ENCODE results near the gene MSRB1. TPM values are rescaled to one million over a fixed set of nuclear protein-coding genes. Genes with fewer than 3 reads are reported as not detected.
A peak's percentile ranks its signal among the peaks of the same experiment; 100 is the strongest.

Gene MSRB1, protein sequence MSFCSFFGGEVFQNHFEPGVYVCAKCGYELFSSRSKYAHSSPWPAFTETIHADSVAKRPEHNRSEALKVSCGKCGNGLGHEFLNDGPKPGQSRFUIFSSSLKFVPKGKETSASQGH
- 16.9 and 20.2 TPM in 2 replicates for total RNA-seq

GRCh38 chr16:1942810-1943726 is at the start of gene MSRB1:
TSS of gene MSRB1 (minus strand) at chr16:1943199. CDS start at chr16:1943156, 43 bp downstream.

DNA sequence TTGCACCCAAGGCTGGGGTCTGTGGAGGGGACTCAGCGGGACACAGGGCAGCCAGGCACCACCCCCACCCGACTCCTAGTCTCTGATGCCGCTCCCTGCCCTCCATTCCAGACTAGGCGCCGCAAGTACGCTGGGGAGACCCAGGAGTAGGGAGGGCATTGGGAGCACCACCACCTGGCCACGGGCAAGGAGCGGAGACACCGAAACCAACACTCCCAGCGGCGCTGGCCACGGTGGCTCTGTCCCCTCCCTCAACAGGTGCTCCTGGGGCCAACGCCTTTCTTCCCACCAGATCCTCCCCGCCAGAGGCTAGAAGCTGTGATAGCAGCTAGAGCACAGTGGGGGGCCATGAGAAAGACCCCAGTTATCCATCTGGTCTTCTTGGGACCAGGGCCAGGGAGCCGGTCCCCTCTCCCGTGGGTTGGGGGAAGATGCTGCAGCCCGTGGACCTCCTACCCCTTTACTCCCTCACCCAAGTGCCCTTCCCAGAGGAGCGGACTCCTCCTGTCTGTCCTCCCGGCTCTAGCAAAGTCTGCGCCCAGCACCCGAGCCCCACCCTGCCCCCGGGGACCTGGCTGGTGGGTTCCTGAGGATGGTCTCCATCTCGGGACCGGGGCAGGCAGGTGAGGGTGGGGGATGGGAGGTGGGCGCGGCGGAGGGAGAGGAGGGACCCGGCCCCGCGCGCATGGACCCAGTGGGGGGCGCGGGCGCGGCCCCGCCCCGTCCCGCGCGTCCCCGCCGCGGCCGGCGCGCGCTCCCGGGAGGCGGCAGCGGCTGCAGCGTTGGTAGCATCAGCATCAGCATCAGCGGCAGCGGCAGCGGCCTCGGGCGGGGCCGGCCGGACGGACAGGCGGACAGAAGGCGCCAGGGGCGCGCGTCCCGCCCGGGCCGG is 46.5 kb upstream of the MSRB1 start, which contains the start of gene SYNGR3:
SYNGR3 (plus strand) TSS at position 762 of the 892 bp plus-strand sequence. CDS start 133 bp downstream, outside the sequence.

GRCh38 chr16:1983544-1984346 is 40.7 kb upstream of the MSRB1 start, which contains the start of gene GFER:
TSS of gene GFER (plus strand) at chr16:1984193. CDS start at chr16:1984219, 26 bp downstream.

DNA sequence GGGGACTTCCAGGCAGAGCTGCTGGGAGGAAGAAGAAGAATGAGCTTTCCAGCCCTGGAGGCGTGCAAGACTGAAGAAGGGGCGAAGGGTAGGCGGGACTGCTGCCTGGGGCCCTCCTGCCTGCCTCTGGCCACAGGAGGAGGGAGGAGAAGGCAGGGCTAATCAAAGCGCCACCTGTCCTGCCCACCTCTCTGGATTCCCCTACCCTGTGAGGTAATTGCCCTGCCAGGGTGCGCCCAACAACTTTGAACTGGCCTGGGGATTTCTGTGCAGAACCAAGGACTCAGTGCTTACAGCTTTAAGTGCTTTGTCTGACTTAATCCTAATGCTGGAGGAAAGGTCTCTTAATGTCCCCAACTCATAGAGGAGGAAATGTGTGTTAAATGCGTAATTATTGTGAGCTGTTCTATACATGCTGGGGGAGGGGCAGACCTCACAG is 38.4 kb upstream of the MSRB1 start, which contains the start of gene NOXO1:
NOXO1 (minus strand) TSS at position 72 of the 439 bp plus-strand sequence. CDS start 290 bp downstream, outside the sequence.

GRCh38 chr16:1971796-1972489 is 28.9 kb upstream of the MSRB1 start, which contains the start of gene TBL3:
TSS of gene TBL3 (plus strand) at chr16:1972053. CDS start at chr16:1972165, 112 bp downstream.

DNA sequence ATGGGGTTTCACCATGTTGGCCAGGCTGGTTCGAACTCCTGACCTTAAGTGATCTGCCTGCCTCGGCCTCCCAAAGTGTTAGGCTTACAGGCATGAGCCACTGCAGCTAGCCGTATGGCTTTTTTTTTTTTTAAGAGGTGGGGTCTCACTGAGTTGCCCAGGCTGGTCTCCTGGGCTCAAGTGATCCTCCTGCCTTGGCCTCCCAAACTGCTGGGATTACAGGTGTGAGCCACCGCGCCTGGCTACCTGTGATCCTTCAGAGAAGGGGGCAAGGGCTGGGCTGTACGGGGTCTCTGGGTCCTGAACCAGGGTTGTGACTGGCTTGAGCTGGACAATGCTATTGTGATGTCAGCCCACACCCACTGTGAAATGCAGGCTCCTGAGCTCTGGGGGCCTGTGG is 23.5 kb upstream of the MSRB1 start, which contains the start of gene RNF151:
RNF151 (plus strand) TSS at position 397 of the 400 bp plus-strand sequence. CDS start 26 bp downstream, outside the sequence.

DNA sequence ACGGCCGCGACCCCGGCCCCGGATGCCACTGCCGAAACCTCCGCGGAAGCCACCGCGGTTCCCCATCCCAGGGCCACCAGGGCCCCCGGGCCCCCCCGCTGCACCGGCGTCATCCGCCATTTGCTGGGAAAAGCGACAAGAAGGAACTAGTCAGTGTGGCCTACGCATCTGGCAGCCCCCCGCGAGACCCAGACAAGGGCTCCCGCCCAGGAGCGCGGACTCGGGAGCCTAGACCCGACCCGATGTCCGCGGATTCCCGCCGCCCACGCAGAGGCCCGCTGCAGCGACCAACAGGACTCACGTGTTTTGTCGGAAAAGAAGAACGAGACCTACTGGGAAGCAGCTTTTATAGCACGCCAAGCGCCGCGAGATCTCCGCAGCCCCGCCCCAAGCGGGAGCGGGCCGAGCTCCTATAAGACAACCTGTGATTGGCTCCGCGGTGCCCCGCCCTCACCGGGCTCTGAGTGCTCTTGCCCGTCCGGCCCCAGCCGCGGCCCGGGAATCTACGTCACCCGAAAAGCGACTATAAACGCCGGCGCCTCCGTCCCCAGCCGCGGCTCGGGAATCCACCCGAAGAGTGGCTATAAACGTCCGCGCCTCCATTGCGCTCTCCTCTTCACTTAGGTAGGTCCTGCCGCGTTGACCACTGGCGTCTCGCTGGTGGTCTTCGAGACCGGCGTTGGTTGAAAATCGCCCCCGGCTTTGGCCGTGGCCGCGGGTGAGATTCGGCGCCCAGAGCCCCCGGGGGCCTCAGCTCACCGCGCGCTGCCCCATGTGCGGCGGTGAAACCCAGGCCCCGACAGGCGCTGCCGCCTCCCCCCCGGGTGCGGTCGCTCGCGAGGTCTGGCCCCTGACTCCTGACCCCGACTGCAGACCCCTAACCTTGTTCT is 21.8 kb upstream of the MSRB1 start, which contains the start of gene RPS2:
RPS2 (minus strand) TSS at position 321 of the 890 bp plus-strand sequence; CDS start at position 120, 201 bp downstream.

GRCh38 chr16:1959269-1960039 is 16.5 kb upstream of the MSRB1 start, which contains the start of gene NDUFB10:
TSS of gene NDUFB10 (plus strand) at chr16:1959538. CDS start at chr16:1959625, 87 bp downstream.

DNA sequence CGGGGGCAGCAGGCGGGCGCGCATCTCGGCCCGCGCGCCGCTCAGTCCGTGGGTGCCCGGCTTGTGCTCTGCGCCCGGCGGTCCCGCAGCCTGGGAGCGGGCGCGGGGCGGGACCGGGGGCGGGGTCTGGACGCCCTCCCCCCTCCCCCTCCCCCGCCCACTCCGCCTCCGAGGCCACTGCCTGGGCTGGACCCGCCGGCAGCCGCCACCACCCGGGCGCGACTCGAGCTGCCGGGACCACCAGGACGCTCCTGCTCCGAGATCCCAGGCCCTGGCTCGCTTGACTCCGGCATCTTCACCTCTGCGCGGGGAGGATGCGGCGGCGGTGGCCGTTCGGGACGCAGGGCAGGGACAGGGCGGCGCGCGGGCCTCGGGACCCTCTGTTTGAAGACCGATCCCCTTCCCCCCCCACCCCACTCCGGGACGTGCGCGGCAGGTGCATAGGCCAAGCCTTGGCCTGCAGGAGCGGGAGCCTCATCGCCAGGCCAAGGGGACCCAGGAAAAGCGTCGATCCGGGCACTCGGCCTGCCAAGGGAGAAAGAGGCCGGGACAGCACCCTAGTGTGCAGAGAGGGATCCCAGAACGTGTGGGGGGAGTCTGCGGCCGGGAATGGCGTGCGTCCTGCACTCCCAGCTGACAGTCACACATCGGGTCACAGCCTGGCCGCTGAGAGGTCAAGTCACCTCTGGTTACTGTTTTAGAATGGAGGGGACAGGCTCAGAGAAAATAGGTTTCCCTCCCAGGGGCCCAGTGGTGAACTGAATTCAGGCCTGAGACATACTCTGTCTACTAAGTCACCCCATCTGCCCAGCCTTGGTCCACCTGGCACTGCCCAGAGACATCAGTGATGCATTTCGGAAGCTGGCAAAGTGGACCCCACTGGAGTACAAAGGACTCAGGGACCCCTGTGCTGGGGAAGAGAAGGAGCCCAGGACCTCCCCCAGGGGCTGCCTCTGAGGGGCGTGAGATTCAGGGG is 24.4 kb downstream of the MSRB1 start, which contains the start of gene HS3ST6:
HS3ST6 (minus strand) TSS at position 65 of the 976 bp plus-strand sequence. CDS start 92 bp downstream, outside the sequence.

Small RNA genes within 50 kb of the gene (small RNA-seq; reads per million reads assigned to genes)
- gene AC005363.2 = 0.37 reads per million, percentile 15 among the genes with 10 or more reads in this experiment
- gene SNORA10 = not detected
- not detected for gene SNORA64

Other genes starting within 250 kb of the MSRB1 start
- gene MAPK8IP3, start 237.0 kb downstream of the MSRB1 start, total RNA-seq = 80.5 and 89.4 TPM in 2 replicates
- gene NME3, start 171.7 kb downstream of the MSRB1 start, total RNA-seq = 36.2 and 52.6 TPM in 2 replicates
- 13.8 and 14.1 TPM in 2 replicates for gene EME2, start 170.4 kb downstream of the MSRB1 start, total RNA-seq
- gene MRPS34, start 170.1 kb downstream of the MSRB1 start, total RNA-seq = 47.1 and 64.6 TPM in 2 replicates
- 61.6 and 63.6 TPM in 2 replicates for gene SPSB3, start 160.6 kb downstream of the MSRB1 start, total RNA-seq
- gene NUBP2, start 160.2 kb downstream of the MSRB1 start, total RNA-seq = 56.5 and 92.0 TPM in 2 replicates
- not detected in 2 replicates for gene IGFALS, start 149.5 kb downstream of the MSRB1 start, total RNA-seq
- gene HAGH, start 116.4 kb downstream of the MSRB1 start, total RNA-seq = 5.9 and 24.5 TPM in 2 replicates
- 27.9 and 56.2 TPM in 2 replicates for gene FAHD1, start 116.0 kb downstream of the MSRB1 start, total RNA-seq
- not detected in 2 replicates for gene MEIOB, start 71.0 kb downstream of the MSRB1 start, total RNA-seq
- gene HS3ST6, start 24.8 kb downstream of the MSRB1 start, total RNA-seq = not detected in 2 replicates
- not detected in 2 replicates for gene RPL3L, start 11.5 kb upstream of the MSRB1 start, total RNA-seq
- gene NDUFB10, start 16.3 kb upstream of the MSRB1 start, total RNA-seq = 113 and 135 TPM in 2 replicates
- 1,769 and 2,866 TPM in 2 replicates for gene RPS2, start 21.6 kb upstream of the MSRB1 start, total RNA-seq
- not detected in 2 replicates for gene RNF151, start 23.7 kb upstream of the MSRB1 start, total RNA-seq
- gene TBL3, start 28.9 kb upstream of the MSRB1 start, total RNA-seq = 27.1 and 50.1 TPM in 2 replicates
- gene NOXO1, start 38.3 kb upstream of the MSRB1 start, total RNA-seq = 1.6 and 2.1 TPM in 2 replicates
- gene GFER, start 41.0 kb upstream of the MSRB1 start, total RNA-seq = 13.0 and 14.9 TPM in 2 replicates
- gene SYNGR3, start 46.8 kb upstream of the MSRB1 start, total RNA-seq = 3.5 and 4.4 TPM in 2 replicates
- 20.4 and 23.4 TPM in 2 replicates for gene ZNF598, start 66.6 kb upstream of the MSRB1 start, total RNA-seq
- gene NPW, start 76.6 kb upstream of the MSRB1 start, total RNA-seq = 0.33 and 0.39 TPM in 2 replicates
- 8.2 and 22.6 TPM in 2 replicates for gene NHERF2, start 83.7 kb upstream of the MSRB1 start, total RNA-seq
- gene NTHL1, start 104.6 kb upstream of the MSRB1 start, total RNA-seq = 7.9 and 22.7 TPM in 2 replicates
- 82.8 and 95.0 TPM in 2 replicates for gene TSC2, start 104.8 kb upstream of the MSRB1 start, total RNA-seq
- gene PKD1, start 192.7 kb upstream of the MSRB1 start, total RNA-seq = 62.6 and 99.7 TPM in 2 replicates
- gene RAB26, start 205.4 kb upstream of the MSRB1 start, total RNA-seq = 0.33 and 0.39 TPM in 2 replicates
- 45.5 and 88.8 TPM in 2 replicates for gene TRAF7, start 212.6 kb upstream of the MSRB1 start, total RNA-seq

All from placental epithelial cell (primary cell).